ENCODE data around the gene SPTB.

Gene SPTB

DNA sequence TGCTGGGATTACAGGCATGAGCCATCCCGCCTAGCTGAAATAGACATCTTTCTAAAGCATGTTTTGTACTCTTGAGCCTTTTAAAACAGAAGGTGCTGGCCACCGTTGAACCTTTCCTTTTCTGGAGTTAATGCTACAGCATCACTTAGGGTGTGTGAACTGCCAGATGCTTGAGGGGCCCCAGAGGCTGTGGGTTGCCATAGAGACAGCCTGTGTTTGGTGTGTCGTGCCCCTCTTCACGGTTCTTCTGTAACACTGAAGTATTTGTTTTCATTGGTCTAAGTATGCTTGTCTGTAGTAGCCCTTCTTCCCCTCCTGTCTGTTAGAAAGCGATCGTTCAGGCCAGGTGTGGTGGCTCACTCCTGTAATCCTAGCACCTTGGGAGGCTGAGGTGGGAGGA, 144.7 kb downstream of the SPTB start:
- DNase-seq (ENCODE audit: low read depth) = no peak
- TF ChIP-seq, protein P1, sequence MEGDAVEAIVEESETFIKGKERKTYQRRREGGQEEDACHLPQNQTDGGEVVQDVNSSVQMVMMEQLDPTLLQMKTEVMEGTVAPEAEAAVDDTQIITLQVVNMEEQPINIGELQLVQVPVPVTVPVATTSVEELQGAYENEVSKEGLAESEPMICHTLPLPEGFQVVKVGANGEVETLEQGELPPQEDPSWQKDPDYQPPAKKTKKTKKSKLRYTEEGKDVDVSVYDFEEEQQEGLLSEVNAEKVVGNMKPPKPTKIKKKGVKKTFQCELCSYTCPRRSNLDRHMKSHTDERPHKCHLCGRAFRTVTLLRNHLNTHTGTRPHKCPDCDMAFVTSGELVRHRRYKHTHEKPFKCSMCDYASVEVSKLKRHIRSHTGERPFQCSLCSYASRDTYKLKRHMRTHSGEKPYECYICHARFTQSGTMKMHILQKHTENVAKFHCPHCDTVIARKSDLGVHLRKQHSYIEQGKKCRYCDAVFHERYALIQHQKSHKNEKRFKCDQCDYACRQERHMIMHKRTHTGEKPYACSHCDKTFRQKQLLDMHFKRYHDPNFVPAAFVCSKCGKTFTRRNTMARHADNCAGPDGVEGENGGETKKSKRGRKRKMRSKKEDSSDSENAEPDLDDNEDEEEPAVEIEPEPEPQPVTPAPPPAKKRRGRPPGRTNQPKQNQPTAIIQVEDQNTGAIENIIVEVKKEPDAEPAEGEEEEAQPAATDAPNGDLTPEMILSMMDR (IDR thresholded peaks at IDR 0.05; ENCODE audit: insufficient read depth, low read depth, low read length, missing control alignments) = no peak
- no peak overlapping the region for H3K4me3 ChIP-seq (ENCODE audit: low read depth, low read length)

DNA sequence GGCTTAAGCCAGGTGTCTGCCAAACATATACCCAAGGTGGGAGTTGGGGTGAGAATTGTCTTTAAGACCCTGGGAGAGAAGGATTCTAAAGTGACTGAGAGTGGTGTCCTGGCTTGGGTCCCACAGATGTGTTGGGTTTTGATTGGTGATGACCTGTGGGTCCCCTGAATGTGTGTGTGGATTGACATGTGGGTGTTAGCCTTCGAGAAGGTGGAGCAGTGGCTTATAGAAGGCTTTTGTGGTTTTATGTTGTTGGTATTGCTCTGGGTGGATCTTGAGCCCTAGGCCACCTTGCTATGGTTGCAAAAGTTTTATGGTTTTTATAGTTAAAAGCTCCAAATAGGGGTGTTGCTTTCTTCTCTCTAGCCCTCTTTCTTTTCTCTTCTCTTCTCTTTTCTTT, 145.8 kb downstream of the SPTB start:
- TF ChIP-seq, protein P1 (IDR thresholded peaks at IDR 0.05; ENCODE audit: insufficient read depth, low read depth, low read length, missing control alignments) = no peak
- DNase-seq (ENCODE audit: low read depth) = no peak
- H3K4me3 ChIP-seq (ENCODE audit: low read depth, low read length) = no peak overlapping the region

GRCh38 chr14:64733321-64733720, 146.4 kb downstream of the SPTB start:
- no peak overlapping the region for H3K4me3 ChIP-seq (ENCODE audit: low read depth, low read length)
- no peak for DNase-seq (ENCODE audit: low read depth)
- TF ChIP-seq, protein P1 (IDR thresholded peaks at IDR 0.05; ENCODE audit: insufficient read depth, low read depth, low read length, missing control alignments) = no peak

GRCh38 chr14:64732536-64733120, 147.1 kb downstream of the SPTB start:
- H3K4me3 ChIP-seq (ENCODE audit: low read depth, low read length) = no peak overlapping the region
- TF ChIP-seq, protein P1 (IDR thresholded peaks at IDR 0.05; ENCODE audit: insufficient read depth, low read depth, low read length, missing control alignments) = no peak
- no peak for DNase-seq (ENCODE audit: low read depth)

GRCh38 chr14:64732066-64732465, 147.6 kb downstream of the SPTB start:
- H3K4me3 ChIP-seq (ENCODE audit: low read depth, low read length) = no peak overlapping the region
- TF ChIP-seq, protein P1 (IDR thresholded peaks at IDR 0.05; ENCODE audit: insufficient read depth, low read depth, low read length, missing control alignments) = no peak
- DNase-seq (ENCODE audit: low read depth) = no peak

DNA sequence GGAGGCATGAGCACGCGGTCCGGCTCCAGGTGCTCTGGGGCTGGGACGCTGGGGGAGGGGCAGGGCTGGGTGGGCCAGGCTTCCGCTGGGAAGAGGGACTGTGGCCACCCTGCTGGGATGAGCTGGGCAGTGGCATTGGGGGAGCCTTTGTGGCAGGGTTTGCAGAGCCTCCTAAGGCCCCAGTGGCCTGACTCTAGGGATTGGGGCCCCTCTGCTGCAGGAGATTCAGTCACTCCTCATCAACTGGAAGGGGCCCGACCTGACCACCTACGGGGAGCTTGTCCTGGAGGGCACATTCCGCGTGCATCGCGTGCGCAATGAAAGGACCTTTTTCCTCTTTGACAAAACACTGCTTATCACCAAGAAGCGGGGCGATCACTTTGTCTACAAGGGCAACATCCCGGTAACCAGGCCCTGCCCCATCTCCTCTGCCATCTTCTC, 148.5 kb downstream of the SPTB start:
- no peak for DNase-seq (ENCODE audit: low read depth)
- TF ChIP-seq, protein P1 (IDR thresholded peaks at IDR 0.05; ENCODE audit: insufficient read depth, low read depth, low read length, missing control alignments) = no peak
- no peak overlapping the region for H3K4me3 ChIP-seq (ENCODE audit: low read depth, low read length)

DNA sequence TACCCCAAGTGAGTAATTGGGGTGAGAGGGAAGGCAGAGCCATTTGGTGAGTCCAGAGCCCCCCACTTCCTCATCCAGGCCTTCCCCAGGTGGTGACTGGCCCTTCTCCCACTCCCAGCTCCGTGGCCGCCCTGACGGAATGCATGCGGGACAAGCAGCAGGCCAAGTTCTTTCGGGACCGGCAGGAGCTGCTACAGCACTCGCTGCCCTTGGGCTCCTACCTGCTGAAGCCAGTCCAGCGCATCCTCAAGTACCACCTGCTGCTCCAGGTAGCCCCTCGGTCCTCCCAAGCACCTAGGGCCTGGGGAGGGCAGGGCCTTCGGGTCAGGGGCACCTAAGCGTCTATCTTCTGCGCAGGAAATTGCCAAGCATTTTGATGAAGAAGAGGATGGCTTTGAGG, 149.0 kb downstream of the SPTB start:
- TF ChIP-seq, protein P1 (IDR thresholded peaks at IDR 0.05; ENCODE audit: insufficient read depth, low read depth, low read length, missing control alignments) = no peak
- no peak overlapping the region for H3K4me3 ChIP-seq (ENCODE audit: low read depth, low read length)
- no peak for DNase-seq (ENCODE audit: low read depth)

Data from GM12865 (cell line).